ENCODE results near the gene KCNQ2.

Gene KCNQ2

DNA sequence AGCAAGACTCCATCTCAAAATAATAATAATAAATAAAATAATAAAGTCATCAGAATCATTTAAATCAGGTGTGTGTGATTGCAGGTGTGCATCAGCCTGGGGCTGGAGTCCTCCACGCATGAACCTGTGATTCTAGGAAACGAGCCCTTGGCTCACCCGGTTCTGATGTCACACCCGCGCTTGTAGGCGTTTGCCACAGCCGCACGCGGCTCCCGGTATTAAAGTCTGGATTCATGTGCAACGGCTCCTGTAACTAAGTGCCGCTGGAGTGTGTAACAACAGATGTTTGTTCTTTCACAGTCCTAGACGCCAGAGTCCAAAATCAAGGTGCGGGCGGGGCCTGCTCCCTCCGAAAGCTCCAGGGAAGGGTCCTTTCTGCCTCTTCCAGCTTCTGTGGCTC, 45.2 kb downstream of the KCNQ2 start:
- H3K4me1 ChIP-seq (ENCODE audit: control insufficient read depth in 5 of 5, insufficient read depth in 5 of 5, low read length in 5 of 5): no peaks in the 10 kb centered on the region
- H3K27ac ChIP-seq (ENCODE audit: low read depth, low read length): no peak overlapping the region
- peaks cover 4 to 25% (median 19%) of the 10 kb centered on the region in 5 donors for H3K27me3 ChIP-seq (ENCODE audit: control insufficient read depth in 5 of 5, insufficient read depth in 4 of 5, low read length in 5 of 5)
- peaks cover 0 to 8% (median 5%) of the 10 kb centered on the region in 5 donors for H3K9me3 ChIP-seq (ENCODE audit: control insufficient read depth in 5 of 5, low read length in 5 of 5)
- H3K4me3 ChIP-seq (ENCODE audit: low read depth in 1 of 5, low read length in 5 of 5): no peak overlapping the region
- no peak overlapping the region for H3K9ac ChIP-seq (ENCODE audit: low read length in 5 of 5)
- no peaks in the 10 kb centered on the region for H3K36me3 ChIP-seq (ENCODE audit: control insufficient read depth in 5 of 5, insufficient read depth in 5 of 5, low read length in 5 of 5)

DNA sequence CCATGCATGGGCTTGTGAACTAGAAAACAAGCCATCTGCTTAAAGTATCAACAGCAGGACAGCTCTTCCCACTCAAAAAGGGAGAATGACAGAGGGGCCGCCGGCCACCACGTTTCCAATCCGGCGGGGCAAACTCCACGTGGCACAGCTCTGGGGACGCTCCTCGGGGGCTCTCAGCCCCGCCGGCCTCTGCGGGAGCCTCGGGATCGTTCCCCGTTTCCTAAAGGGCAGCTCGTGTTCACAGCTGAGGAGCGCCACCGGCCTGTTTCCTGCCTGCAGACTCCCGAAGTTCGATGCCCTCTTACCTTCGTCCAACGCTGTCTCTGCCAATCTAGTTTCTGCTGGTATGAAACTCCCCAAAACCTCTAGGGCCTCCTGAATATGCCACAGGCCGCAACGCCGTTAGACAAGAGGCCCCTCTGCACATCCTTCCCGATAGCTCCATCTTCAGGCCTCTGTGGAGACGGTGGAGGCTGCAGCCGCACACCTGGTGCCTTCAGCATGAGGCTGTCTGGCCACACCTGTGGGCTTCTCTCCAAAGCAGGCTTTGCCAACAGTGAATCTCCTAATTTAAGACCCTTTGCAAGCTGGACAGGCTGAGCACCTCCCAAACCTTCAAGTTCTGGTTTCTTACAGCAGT, 46.5 kb downstream of the KCNQ2 start:
- Histone ChIP-seq H3K9me3 (ENCODE audit: control insufficient read depth in 5 of 5, low read length in 5 of 5) (peaks cover 0 to 8% (median 5%) of the 10 kb centered on the region in 5 donors), H3K4me3 (ENCODE audit: low read depth in 1 of 5, low read length in 5 of 5) (no peak overlapping the region), H3K4me1 (ENCODE audit: control insufficient read depth in 5 of 5, insufficient read depth in 5 of 5, low read length in 5 of 5) (no peaks in the 10 kb centered on the region), H3K27me3 (ENCODE audit: control insufficient read depth in 5 of 5, insufficient read depth in 4 of 5, low read length in 5 of 5) (peaks cover 4 to 35% (median 24%) of the 10 kb centered on the region in 5 donors), H3K36me3 (ENCODE audit: control insufficient read depth in 5 of 5, insufficient read depth in 5 of 5, low read length in 5 of 5) (no peaks in the 10 kb centered on the region), H3K27ac (ENCODE audit: low read depth, low read length) (no peak overlapping the region), H3K9ac (ENCODE audit: low read length in 5 of 5) (no peak overlapping the region)

DNA sequence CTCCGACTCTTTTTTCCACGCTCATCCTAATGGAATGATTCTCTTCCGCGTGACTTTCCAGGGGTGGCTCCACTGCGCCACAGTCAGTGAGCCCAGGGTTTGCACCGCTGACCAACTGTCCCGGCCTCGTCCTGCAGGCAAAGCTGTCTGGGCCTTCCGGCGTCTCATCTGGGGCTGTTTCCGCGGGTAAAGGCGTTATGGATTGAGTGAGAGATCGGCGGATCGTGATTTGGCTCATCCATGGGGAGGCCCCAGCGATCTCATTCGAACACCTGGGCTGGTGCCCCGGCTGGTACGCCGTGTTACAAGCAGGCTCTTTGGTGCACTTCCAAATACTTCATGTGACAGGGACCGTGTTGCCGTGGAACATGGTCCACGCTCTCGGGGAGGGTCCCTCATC, 47.8 kb downstream of the KCNQ2 start:
- H3K36me3 ChIP-seq (ENCODE audit: control insufficient read depth in 5 of 5, insufficient read depth in 5 of 5, low read length in 5 of 5): no peaks in the 10 kb centered on the region
- H3K27ac ChIP-seq (ENCODE audit: low read depth, low read length): no peak overlapping the region
- H3K4me1 ChIP-seq (ENCODE audit: control insufficient read depth in 5 of 5, insufficient read depth in 5 of 5, low read length in 5 of 5): no peaks in the 10 kb centered on the region
- no peak overlapping the region for H3K9ac ChIP-seq (ENCODE audit: low read length in 5 of 5)
- no peak overlapping the region for H3K4me3 ChIP-seq (ENCODE audit: low read depth in 1 of 5, low read length in 5 of 5)
- peaks cover 0 to 8% (median 5%) of the 10 kb centered on the region in 5 donors for H3K9me3 ChIP-seq (ENCODE audit: control insufficient read depth in 5 of 5, low read length in 5 of 5)
- H3K27me3 ChIP-seq (ENCODE audit: control insufficient read depth in 5 of 5, insufficient read depth in 4 of 5, low read length in 5 of 5): peaks cover 6 to 33% (median 21%) of the 10 kb centered on the region in 5 donors

DNA sequence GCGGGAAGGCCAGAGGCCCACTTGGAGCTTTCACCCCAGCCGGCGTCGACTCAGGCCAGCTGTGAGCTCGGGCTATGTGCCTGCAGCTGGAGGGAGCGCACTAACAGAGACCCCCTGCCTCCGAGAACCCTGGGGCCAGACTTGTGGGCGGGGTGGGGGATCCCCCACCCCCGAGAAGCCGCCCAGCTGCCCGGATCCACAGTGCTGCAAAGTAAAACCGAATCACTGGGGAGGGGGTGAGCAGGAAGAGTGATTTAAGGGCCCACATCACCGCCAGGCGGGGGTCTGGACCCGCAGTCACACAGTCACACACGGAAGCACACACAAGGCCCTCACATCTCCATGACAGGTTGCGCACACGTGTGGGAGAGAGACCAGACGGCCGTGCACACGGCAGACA, 48.7 kb downstream of the KCNQ2 start:
- H3K36me3 ChIP-seq (ENCODE audit: control insufficient read depth in 5 of 5, insufficient read depth in 5 of 5, low read length in 5 of 5): no peaks in the 10 kb centered on the region
- no peaks in the 10 kb centered on the region for H3K4me1 ChIP-seq (ENCODE audit: control insufficient read depth in 5 of 5, insufficient read depth in 5 of 5, low read length in 5 of 5)
- H3K9ac ChIP-seq (ENCODE audit: low read length in 5 of 5): no peak overlapping the region
- no peak overlapping the region for H3K27ac ChIP-seq (ENCODE audit: low read depth, low read length)
- H3K27me3 ChIP-seq (ENCODE audit: control insufficient read depth in 5 of 5, insufficient read depth in 4 of 5, low read length in 5 of 5): peaks cover 4 to 39% (median 19%) of the 10 kb centered on the region in 5 donors
- H3K4me3 ChIP-seq (ENCODE audit: low read depth in 1 of 5, low read length in 5 of 5): no peak overlapping the region
- H3K9me3 ChIP-seq (ENCODE audit: control insufficient read depth in 5 of 5, low read length in 5 of 5): peaks cover 0 to 8% (median 5%) of the 10 kb centered on the region in 5 donors

DNA sequence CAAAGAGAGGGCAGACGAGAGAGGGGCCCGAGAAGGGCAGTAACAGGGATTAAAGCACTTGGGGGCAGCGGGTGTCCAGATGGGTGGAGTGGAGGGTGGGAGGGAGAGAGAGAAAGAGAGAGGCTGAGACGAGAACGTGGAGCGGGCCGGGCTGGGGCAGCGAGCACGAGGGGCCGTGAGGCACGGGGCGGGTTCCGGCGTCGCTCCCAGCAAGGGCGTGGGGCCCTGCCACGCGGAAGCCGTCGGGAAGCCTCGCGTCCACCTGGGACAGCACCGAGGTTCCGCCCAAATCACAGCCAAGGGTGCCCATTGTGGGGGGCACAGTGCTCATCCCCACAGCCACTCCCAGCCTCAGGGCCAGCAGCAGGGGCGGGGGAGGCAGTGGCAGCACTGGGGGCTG, 49.8 kb downstream of the KCNQ2 start:
- H3K27me3 ChIP-seq (ENCODE audit: control insufficient read depth in 5 of 5, insufficient read depth in 4 of 5, low read length in 5 of 5): peaks cover 6 to 41% (median 23%) of the 10 kb centered on the region in 5 donors

DNA sequence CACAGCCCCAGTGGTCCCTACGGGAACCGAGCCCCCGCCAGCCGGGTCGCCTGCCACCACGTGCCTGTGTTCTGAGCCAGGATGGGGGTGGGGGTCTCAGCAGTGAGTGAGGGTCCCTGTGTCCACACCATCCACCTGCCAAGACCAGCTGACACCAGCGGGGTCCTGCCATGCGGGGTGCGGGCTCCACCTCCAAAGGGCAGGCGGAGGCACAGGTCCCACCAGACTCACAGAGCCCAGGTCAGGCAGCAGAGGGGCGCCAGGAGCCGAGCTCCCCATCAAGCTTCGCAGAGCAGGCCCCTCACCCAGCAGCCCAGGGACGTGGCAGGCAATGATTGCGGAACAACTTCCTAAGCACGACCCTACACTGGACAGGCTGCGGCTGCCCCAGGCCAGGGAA, 50.5 kb downstream of the KCNQ2 start:
- Histone ChIP-seq H3K4me3 (ENCODE audit: low read depth in 1 of 5, low read length in 5 of 5) (no peak overlapping the region), H3K36me3 (ENCODE audit: control insufficient read depth in 5 of 5, insufficient read depth in 5 of 5, low read length in 5 of 5) (no peaks in the 10 kb centered on the region), H3K4me1 (ENCODE audit: control insufficient read depth in 5 of 5, insufficient read depth in 5 of 5, low read length in 5 of 5) (no peaks in the 10 kb centered on the region), H3K9ac (ENCODE audit: low read length in 5 of 5) (no peak overlapping the region), H3K27me3 (ENCODE audit: control insufficient read depth in 5 of 5, insufficient read depth in 4 of 5, low read length in 5 of 5) (peaks cover 9 to 48% (median 29%) of the 10 kb centered on the region in 5 donors), H3K27ac (ENCODE audit: low read depth, low read length) (no peak overlapping the region), H3K9me3 (ENCODE audit: control insufficient read depth in 5 of 5, low read length in 5 of 5) (peaks cover 0 to 5% (median 0%) of the 10 kb centered on the region in 5 donors)

More for the DNA sequence above, 49.8 kb downstream of the KCNQ2 start:
- no peaks in the 10 kb centered on the region for H3K36me3 ChIP-seq (ENCODE audit: control insufficient read depth in 5 of 5, insufficient read depth in 5 of 5, low read length in 5 of 5)
- peaks cover 0 to 7% (median 4%) of the 10 kb centered on the region in 5 donors for H3K9me3 ChIP-seq (ENCODE audit: control insufficient read depth in 5 of 5, low read length in 5 of 5)
- H3K27ac ChIP-seq (ENCODE audit: low read depth, low read length): no peak overlapping the region
- H3K4me3 ChIP-seq (ENCODE audit: low read depth in 1 of 5, low read length in 5 of 5): no peak overlapping the region
- H3K9ac ChIP-seq (ENCODE audit: low read length in 5 of 5): no peak overlapping the region
- H3K4me1 ChIP-seq (ENCODE audit: control insufficient read depth in 5 of 5, insufficient read depth in 5 of 5, low read length in 5 of 5): no peaks in the 10 kb centered on the region

DNA sequence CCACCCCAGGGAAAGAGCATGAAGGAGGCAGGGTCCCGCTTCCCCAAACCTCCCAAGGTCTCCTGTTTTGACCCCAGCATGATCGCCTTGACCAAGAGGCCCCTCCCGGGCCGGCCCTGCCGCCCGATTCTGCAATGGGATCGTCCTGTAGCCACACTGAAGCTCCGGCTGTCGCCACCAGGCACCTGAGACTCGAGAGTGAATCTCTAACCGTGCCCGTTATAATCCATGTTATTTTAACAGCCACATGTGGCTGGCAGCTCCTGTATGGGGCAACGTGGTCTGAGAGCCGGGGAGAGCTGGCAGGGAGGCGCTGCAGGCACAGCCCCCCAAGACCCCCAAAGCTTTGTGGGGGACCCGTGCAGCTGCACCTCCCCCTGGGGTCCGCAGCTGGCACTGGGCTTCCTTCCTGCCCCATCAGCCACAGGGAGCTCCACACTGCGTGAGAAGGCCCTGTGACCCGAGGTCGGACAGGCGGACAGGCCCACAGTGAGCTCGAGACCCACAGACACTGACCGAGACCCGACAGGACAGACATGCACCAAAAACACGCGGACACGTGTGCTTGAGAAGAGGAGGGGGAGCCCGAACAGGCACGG, 51.3 kb downstream of the KCNQ2 start:
- H3K27me3 ChIP-seq (ENCODE audit: control insufficient read depth in 5 of 5, insufficient read depth in 4 of 5, low read length in 5 of 5): peaks cover 13 to 56% (median 34%) of the 10 kb centered on the region in 5 donors
- H3K36me3 ChIP-seq (ENCODE audit: control insufficient read depth in 5 of 5, insufficient read depth in 5 of 5, low read length in 5 of 5): no peaks in the 10 kb centered on the region
- H3K9ac ChIP-seq (ENCODE audit: low read length in 5 of 5): no peak overlapping the region
- H3K4me3 ChIP-seq (ENCODE audit: low read depth in 1 of 5, low read length in 5 of 5): no peak overlapping the region
- no peak overlapping the region for H3K27ac ChIP-seq (ENCODE audit: low read depth, low read length)
- H3K4me1 ChIP-seq (ENCODE audit: control insufficient read depth in 5 of 5, insufficient read depth in 5 of 5, low read length in 5 of 5): no peaks in the 10 kb centered on the region
- peaks cover 0 to 5% (median 0%) of the 10 kb centered on the region in 5 donors for H3K9me3 ChIP-seq (ENCODE audit: control insufficient read depth in 5 of 5, low read length in 5 of 5)

DNA sequence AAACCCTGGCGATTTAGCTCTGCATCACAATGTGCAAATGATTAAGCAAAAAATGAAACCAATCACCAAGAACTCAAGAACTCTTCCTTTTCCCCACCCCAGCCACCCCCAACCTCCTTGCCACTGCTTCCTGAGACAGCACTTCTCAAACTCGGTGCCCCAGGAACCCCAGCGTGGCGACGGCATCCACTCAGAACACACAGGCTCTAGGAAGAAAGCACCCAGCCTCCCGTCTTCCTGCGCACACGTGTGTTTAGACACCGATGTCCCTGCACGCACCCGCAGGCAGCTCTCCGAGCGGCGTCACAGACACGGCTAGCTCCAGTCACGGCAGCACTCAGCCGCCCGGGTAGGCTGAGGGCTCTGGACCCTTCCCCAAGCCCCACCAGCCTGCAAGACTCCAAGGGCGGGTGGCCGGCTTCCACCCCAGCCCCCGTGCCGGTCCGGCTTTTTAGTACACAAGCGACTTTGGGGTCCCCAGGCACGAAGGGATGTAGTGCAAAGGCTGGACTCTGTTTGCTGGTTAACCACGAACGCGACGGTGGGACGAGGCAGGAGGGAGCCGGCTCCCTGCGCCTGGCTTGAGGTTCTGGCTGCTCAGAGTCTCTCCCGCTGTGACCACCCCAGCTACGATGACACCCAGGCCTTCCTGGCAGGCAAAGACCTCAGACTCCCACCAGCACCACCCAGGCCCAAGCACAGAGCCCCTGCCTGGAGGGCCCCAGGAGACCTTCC, 51.9 kb downstream of the KCNQ2 start:
- peaks cover 13 to 57% (median 35%) of the 10 kb centered on the region in 5 donors for H3K27me3 ChIP-seq (ENCODE audit: control insufficient read depth in 5 of 5, insufficient read depth in 4 of 5, low read length in 5 of 5)
- H3K4me3 ChIP-seq (ENCODE audit: low read depth in 1 of 5, low read length in 5 of 5): no peak overlapping the region
- no peaks in the 10 kb centered on the region for H3K36me3 ChIP-seq (ENCODE audit: control insufficient read depth in 5 of 5, insufficient read depth in 5 of 5, low read length in 5 of 5)
- H3K27ac ChIP-seq (ENCODE audit: low read depth, low read length): no peak overlapping the region
- H3K9ac ChIP-seq (ENCODE audit: low read length in 5 of 5): no peak overlapping the region
- H3K4me1 ChIP-seq (ENCODE audit: control insufficient read depth in 5 of 5, insufficient read depth in 5 of 5, low read length in 5 of 5): no peaks in the 10 kb centered on the region
- H3K9me3 ChIP-seq (ENCODE audit: control insufficient read depth in 5 of 5, low read length in 5 of 5): peaks cover 0 to 5% (median 0%) of the 10 kb centered on the region in 5 donors

DNA sequence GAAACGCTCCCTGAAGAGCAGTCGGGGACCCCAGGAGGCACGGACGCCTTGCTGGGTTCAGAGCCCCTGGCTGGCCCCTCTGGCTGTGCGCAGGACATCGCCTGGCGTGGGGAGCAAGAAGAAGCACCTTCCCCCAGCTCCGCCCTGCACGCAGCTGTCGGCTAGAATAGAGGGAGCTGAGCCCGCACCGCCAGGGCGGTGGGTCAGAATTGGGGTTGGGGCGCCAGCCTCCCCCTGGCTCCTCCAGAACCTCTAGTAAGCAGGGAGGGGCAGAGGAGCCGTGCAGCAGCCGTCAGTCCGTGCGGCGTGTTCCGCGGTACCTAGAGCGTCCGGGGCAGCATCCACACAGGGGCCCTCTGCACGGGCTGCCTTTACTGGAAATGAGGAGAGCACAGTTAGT, 53.2 kb downstream of the KCNQ2 start:
- Histone ChIP-seq H3K9me3 (ENCODE audit: control insufficient read depth in 5 of 5, low read length in 5 of 5) (no peaks in the 10 kb centered on the region), H3K27me3 (ENCODE audit: control insufficient read depth in 5 of 5, insufficient read depth in 4 of 5, low read length in 5 of 5) (peaks cover 17 to 65% (median 37%) of the 10 kb centered on the region in 5 donors), H3K4me1 (ENCODE audit: control insufficient read depth in 5 of 5, insufficient read depth in 5 of 5, low read length in 5 of 5) (no peaks in the 10 kb centered on the region), H3K27ac (ENCODE audit: low read depth, low read length) (no peak overlapping the region), H3K9ac (ENCODE audit: low read length in 5 of 5) (no peak overlapping the region), H3K4me3 (ENCODE audit: low read depth in 1 of 5, low read length in 5 of 5) (no peak overlapping the region), H3K36me3 (ENCODE audit: control insufficient read depth in 5 of 5, insufficient read depth in 5 of 5, low read length in 5 of 5) (no peaks in the 10 kb centered on the region)

DNA sequence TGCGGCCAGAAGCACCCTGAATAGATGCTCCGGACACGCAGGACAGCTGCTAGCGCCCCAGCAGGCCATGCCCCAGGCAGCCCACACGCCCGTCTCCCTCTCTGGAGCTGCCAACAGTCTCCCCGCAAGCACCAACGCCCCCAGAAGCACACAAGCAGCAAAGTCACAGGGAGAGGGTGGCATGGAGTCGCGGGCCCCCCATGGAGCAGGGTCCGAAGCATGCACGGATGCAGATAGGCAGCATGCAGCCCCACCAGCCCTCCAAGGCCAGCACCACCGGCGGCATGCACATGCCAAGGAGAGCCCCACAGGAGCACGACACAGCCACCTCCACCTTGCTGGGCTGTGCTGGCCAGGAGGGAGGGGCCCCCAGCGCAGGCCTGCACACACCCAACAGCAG, 53.8 kb downstream of the KCNQ2 start:
- Histone ChIP-seq H3K4me3 (ENCODE audit: low read depth in 1 of 5, low read length in 5 of 5) (no peak overlapping the region), H3K27ac (ENCODE audit: low read depth, low read length) (no peak overlapping the region), H3K27me3 (ENCODE audit: control insufficient read depth in 5 of 5, insufficient read depth in 4 of 5, low read length in 5 of 5) (peaks cover 19 to 66% (median 37%) of the 10 kb centered on the region in 5 donors), H3K4me1 (ENCODE audit: control insufficient read depth in 5 of 5, insufficient read depth in 5 of 5, low read length in 5 of 5) (no peaks in the 10 kb centered on the region), H3K9me3 (ENCODE audit: control insufficient read depth in 5 of 5, low read length in 5 of 5) (no peaks in the 10 kb centered on the region), H3K9ac (ENCODE audit: low read length in 5 of 5) (no peak overlapping the region), H3K36me3 (ENCODE audit: control insufficient read depth in 5 of 5, insufficient read depth in 5 of 5, low read length in 5 of 5) (no peaks in the 10 kb centered on the region)
